GM12864 (cell line): ENCODE data around the gene GTSE1.

Experiments
- DNase-seq: peaks from one replicate; pipeline ENCODE4 v3.0.0-alpha.2; 2011; ENCODE audit warnings: low read depth
- H3K4me3 ChIP-seq: 2 replicates; pipeline ENCODE4 v1.5.1; 2011; ENCODE audit warnings: mild to moderate bottlenecking, low read depth, low read length, control low read depth
- TF ChIP-seq, protein P1 (sequence below): IDR thresholded peaks from 2 replicates; pipeline ENCODE4 v1.5.1; 2011; ENCODE audit warnings: low read depth, mild to moderate bottlenecking, moderate library complexity, low read length, control low read depth, inconsistent platforms; ENCODE audit errors: missing control alignments

The GTSE1 gene

DNA sequence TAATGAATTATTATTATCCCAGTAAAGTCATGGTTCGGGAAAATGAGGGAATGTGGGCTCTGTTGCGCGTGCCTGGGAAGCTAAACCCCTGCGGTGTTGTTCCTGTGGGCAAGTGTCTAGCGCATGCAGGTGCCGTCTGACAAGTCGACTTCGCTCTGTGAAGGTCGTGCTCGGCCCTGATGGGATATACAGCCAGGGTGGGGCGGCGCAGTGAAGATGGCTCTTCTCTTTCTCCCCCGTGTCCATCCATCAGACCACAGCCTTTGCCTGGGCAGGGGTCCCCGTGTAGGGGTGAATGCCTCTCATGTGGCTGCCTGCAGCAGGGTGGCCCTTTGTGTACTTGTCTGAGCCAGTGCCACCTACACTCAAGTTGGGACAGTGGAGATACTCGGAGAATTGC, 26.0 kb downstream of the GTSE1 start:
- H3K4me3 ChIP-seq: no peak overlapping the region
- DNase-seq: no peak
- TF ChIP-seq, protein P1, sequence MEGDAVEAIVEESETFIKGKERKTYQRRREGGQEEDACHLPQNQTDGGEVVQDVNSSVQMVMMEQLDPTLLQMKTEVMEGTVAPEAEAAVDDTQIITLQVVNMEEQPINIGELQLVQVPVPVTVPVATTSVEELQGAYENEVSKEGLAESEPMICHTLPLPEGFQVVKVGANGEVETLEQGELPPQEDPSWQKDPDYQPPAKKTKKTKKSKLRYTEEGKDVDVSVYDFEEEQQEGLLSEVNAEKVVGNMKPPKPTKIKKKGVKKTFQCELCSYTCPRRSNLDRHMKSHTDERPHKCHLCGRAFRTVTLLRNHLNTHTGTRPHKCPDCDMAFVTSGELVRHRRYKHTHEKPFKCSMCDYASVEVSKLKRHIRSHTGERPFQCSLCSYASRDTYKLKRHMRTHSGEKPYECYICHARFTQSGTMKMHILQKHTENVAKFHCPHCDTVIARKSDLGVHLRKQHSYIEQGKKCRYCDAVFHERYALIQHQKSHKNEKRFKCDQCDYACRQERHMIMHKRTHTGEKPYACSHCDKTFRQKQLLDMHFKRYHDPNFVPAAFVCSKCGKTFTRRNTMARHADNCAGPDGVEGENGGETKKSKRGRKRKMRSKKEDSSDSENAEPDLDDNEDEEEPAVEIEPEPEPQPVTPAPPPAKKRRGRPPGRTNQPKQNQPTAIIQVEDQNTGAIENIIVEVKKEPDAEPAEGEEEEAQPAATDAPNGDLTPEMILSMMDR: no peak

DNA sequence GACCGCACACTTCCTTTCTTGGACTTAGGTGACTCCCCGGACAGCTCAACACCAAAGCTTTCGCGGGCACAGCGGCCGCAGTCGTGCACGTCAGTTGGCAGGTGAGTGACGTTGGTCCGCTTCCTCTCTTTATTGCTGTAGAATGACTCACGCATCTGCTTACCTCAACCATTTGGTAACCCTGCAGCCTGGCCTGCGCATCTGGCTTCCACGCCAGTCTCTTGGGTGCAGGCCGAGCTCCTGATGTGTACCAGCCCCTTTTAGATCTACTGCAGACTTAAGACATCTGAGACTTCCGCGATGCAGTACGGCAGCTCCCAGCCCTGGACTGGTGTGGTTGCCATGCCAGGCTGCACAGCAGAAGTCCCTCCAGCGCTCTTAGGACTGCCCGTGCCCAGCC, 26.5 kb downstream of the GTSE1 start:
- TF ChIP-seq, protein P1: no peak
- no peak for DNase-seq
- no peak overlapping the region for H3K4me3 ChIP-seq

DNA sequence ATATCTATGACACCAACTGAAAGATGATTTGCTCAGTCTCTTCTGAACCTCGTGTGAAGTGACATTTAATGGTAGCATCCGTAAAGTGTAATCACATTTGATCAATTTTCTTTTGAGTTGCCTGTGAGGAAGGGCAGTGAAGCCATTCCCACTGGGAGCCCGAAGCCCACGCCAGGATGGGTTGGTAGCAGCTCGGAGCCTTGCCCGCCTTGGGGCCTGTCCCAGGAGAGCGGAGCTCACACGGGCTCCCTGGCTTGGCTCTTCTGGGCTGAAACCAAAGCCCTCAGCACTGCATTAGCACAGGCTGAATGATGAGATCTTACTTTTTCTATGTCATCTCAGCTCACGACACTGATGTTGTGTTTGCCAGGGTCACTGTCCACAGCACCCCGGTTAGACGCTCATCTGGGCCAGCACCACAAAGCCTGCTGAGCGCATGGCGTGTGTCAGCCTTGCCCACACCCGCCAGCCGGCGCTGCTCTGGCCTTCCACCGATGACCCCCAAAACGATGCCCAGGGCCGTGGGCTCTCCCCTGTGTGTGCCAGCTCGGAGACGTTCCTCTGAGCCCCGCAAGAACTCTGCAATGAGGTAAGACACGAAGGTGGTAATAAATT, 29.5 kb downstream of the GTSE1 start:
- no peak for DNase-seq
- H3K4me3 ChIP-seq: no peak overlapping the region
- TF ChIP-seq, protein P1: no peak

DNA sequence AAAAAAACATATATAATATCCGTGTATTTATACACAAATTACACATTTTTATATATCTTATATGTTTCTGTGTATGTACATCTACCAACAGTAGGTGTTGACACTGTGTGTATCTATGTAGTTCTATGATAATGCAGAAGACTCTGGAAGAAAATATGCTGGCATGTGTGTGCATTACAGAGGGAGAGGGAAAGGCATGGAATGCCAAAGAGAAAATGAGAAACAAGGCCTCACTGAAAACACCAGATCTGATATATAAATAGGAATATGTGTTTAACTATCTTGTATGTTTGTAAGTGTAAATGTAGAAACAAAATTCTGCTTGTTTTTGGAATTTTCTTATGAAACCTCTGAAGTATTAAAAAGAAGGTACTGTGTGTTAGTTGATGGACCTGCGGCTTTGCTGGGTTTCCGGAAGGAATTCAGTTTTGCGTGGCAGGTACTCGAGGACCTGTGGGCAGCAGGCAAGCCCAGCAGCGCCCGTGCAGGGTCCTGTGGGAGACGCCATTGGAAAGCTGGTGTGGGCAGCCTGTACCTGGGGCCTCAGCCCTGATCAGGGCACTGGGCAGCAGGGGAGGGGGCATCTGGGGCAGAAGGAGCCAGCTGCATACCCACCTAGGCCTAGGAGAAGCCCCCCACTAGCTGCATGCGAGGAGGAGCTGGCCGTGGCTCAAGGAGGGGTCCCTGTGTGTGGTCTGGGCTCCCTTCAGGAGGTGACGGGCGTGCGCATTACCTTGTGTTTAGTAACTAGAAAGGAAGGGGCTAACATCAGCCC, 31.2 kb downstream of the GTSE1 start:
- DNase-seq: no peak
- TF ChIP-seq, protein P1: no peak
- no peak overlapping the region for H3K4me3 ChIP-seq

DNA sequence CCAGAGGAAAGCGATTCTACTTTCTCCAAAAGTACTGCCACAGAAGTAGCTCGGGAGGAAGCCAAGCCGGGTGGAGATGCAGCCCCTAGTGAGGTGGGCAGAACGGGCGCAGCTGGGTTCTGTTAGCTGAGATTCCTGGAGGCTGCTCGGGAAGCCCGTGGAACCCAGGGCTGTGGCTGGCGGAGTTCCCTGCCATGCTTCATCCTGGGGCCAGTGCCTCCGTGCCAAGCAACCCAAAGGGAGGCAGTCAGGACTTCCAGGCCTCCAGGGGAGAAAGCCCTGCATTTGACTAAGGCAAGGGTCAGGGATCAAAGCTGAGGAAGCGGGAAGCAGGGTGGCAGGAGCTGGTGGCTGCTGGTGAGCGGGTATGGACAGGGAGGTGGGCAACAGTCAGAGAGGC, 32.1 kb downstream of the GTSE1 start:
- H3K4me3 ChIP-seq: no peak overlapping the region
- TF ChIP-seq, protein P1: no peak
- no peak for DNase-seq

DNA sequence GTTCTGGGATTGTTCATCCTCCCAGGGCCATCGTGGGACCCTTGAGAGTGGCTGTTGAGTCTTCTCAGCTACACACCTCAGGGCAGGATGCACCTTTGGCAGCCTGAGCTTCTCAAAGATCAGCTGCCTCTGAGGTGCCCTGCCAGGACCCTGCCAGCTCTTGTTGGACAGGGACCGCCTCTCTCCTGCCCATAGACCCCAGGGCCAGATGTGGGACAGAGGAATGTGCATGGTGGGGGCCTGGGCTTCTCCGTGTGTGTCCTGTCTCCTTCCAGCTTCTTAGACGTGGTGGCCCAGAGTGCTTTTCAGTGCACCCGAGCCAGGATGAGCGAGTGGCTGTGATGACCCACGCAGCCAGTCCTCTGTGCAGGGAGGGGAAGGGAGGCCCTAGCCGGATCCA, 32.9 kb downstream of the GTSE1 start:
- TF ChIP-seq, protein P1: no peak
- no peak overlapping the region for H3K4me3 ChIP-seq
- no peak for DNase-seq

DNA sequence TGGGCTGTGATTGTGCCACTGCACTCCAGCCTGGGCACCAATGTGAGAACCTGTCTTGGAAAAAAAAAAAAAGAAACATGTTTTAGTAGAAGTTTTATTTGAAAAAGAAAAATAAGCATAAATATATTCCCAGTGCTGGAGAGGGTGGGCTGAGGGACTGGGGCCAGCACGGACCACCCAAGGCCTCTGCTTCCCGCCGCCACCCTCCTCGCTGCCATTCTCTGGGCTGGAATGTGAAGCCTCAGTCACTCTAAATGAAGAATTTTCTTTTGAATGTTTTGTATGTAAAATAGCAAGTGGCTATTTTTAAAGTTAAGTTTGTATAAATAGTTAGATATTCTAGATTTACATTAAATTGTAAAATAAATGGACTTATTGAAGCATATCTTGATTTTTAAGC, 33.8 kb downstream of the GTSE1 start:
- TF ChIP-seq, protein P1: no peak
- no peak overlapping the region for H3K4me3 ChIP-seq
- no peak for DNase-seq
